COR-L47 (cell line): ENCODE measurements around the gene P2RY6.

Experiments
- DNase-seq: peaks from one replicate; lab custom pipeline; 2025; lab: John Stamatoyannopoulos, UW

P2RY6 gene

DNA sequence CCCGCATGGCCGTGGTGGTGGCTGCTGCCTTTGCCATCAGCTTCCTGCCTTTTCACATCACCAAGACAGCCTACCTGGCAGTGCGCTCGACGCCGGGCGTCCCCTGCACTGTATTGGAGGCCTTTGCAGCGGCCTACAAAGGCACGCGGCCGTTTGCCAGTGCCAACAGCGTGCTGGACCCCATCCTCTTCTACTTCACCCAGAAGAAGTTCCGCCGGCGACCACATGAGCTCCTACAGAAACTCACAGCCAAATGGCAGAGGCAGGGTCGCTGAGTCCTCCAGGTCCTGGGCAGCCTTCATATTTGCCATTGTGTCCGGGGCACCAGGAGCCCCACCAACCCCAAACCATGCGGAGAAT lies 25.1 kb downstream of the P2RY6 start:
- no peak for DNase-seq

DNA sequence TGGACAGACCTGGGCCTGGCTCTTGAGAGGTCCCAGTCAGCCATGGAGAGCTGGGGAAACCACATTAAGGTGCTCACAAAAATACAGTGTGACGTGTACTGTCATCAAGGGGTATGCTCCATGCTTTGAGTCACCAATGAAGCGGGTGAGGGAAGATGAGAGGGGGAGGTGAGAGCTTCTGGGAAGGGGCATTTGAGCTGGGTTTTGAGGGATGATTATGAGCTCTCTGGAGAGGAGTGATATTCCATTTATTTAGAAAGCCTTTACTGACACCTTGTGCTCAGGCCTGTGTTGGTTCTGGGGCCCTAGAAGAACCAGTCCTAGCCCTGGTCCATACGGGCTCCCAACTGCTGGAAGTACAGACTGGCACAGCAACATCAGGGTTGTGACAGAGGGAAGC lies 25.6 kb downstream of the P2RY6 start:
- DNase-seq: no peak

DNA sequence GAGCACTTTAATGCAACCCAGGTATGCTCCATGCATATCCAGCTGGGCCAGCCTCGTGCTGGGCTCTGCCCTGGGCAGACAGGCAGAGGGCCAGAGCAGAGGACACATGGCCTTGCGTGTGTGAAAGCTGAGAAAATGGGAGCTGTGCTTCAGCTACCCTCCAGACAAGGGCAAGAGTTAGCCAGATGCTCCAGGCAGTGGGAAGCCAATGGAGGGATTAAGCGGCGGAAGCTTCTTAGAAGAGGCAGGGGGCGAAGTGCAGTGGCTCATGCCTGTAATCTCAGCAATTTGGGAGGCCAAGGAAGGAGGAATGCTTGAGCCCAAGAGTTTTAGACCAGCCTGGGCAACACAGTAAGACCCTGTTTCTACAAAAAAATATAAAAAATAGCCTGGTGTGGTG lies 26.1 kb downstream of the P2RY6 start:
- no peak for DNase-seq

GRCh38 chr11:73299751-73300150 lies 27.6 kb downstream of the P2RY6 start:
- DNase-seq: no peak

- DNase-seq: no peak
These were observed 34.1 kb downstream of the P2RY6 start for GRCh38 chr11:73306069-73306841.

DNA sequence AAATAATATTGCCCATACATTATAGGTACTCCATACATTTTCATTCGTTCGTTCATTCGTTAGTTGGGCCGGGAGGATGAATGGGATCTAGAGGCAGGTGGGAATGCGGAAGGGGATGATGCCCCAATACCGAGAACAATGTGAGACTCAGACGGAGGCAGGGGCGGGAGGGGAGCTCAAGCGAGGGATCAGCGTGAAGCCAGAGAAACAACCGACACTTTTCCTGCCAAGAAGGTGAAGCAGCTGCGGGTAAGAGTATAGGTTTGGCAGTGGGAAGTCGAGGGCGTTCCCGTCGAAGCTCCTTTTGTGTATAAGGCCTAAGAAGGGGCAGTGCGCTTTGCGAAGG lies 34.8 kb downstream of the P2RY6 start:
- DNase-seq: no peak

DNA sequence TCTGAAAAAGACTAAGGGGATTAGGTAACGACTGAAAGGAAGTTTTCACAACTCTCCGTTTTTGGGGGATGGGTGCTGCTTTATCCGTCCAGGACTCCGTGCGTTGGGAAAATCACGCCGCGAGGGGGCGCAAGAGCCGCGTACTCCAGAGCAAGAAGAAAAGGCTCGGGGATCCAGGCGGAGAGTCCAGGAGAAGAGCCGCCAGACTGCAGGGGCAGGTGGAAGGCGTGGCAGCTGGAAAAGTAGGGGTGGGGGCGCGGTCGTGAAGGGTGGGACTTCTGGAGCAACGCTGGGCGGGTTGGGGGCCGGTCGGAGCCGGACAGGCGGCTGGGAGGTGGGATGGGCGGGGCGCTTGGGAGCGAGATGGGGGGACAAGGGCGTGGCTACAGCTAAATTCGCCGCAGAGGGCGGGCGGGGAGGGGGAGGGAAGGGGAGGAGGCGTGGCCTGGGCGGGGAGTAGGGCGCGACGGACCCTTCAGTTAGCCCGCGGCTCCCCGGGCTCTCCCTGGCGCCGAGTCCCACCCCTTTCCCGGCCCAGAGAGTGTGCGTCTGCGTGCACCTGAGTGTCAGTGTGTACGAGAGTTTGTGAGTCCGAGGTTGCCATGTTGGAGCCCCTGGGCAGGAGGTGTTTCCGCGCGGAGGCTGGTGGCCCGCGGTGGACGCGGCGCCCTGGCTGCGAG lies 35.3 kb downstream of the P2RY6 start:
- DNase-seq: peak; percentile 97

- peak; percentile 79 for DNase-seq
These were observed 36.1 kb downstream of the P2RY6 start, which contains the start of gene ARHGEF17 for GRCh38 chr11:73308003-73308960. Gene ARHGEF17, plus strand, starts transcription at chr11:73308276. Its CDS starts 363 bp downstream, at chr11:73308639.

GRCh38 chr11:73308961-73309919 lies 37.1 kb downstream of the P2RY6 start:
- no peak for DNase-seq

GRCh38 chr11:73310076-73310475 lies 37.9 kb downstream of the P2RY6 start:
- DNase-seq: no peak

DNA sequence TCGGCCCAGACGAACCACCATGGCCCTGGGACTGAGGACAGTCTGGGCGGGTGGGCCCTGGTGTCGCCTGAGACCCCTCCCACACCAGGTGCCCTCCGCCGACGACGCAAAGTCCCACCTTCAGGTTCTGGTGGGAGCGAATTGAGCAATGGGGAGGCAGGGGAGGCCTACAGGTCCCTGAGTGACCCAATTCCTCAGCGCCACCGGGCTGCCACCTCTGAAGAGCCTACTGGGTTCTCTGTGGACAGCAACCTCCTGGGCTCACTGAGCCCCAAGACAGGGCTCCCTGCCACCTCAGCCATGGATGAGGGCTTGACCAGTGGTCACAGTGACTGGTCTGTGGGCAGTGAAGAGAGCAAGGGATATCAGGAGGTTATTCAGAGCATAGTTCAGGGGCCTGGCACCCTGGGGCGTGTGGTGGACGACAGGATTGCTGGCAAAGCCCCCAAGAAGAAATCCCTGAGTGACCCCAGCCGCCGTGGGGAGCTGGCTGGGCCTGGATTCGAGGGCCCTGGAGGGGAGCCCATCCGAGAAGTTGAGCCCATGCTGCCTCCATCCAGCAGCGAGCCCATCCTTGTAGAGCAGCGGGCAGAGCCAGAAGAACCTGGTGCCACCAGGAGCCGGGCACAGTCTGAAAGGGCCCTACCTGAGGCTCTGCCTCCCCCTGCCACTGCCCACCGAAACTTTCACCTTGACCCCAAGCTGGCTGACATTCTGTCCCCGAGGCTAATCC lies 38.7 kb downstream of the P2RY6 start:
- no peak for DNase-seq

DNA sequence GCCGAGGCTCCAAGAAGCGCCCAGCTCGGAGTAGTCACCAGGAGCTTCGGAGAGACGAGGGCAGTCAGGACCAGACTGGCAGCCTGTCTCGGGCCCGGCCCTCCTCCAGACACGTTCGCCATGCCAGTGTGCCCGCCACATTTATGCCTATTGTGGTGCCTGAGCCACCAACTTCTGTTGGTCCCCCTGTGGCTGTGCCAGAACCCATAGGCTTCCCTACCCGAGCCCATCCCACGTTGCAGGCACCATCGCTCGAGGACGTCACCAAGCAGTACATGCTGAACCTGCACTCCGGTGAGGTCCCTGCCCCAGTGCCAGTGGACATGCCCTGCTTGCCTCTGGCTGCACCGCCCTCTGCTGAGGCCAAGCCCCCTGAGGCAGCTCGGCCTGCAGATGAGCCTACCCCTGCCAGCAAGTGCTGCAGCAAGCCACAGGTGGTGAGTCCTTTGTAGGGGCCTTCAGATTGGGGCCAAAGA lies 39.3 kb downstream of the P2RY6 start:
- DNase-seq: no peak

DNA sequence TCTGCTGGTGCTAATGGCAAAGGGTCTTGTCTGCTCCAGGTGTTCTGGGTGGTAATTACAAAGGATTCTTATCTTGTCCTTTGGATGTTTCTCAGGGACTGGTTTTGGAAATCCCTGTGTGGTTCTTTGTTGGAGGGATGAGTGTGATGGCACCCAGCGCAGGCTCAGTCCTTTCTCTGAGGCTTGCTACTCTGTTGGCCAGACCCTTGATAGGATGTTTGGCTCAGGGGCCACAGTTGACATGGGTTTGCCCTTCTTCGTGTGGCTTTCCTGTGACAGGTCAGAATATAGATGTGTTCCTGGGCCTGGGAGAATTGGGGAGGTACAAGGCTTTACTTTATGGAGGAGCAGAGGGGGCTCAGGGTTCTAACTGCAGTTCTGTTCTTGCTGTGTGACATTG lies 39.9 kb downstream of the P2RY6 start:
- no peak for DNase-seq

DNA sequence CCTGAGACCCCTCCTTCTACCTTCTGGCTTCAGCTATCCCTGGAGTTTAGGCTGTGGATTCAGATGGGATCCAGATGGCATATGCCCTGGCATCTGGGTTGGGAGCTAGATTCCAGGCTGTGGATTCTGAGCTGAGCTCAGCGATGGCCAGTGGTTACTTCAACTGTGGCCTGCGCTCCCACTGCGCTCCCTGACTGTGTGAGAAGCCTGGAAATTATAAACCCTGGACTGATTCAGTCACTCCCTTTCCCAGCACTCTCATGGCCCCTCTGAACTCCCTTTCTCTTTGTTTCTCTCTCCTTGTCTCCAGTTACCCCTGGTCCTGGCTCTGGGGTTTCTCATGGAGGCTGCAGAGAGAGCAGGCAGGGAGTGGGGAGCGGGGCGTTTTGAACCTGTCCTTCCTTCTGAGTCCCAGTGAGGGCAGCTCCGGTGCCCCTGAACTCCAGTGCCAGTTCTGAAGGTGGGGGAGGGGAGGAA lies 40.8 kb downstream of the P2RY6 start:
- DNase-seq: no peak

- DNase-seq: no peak
These were observed 41.5 kb downstream of the P2RY6 start for GRCh38 chr11:73313652-73314051.

- no peak for DNase-seq
These were observed 42.2 kb downstream of the P2RY6 start for GRCh38 chr11:73314117-73314961.

DNA sequence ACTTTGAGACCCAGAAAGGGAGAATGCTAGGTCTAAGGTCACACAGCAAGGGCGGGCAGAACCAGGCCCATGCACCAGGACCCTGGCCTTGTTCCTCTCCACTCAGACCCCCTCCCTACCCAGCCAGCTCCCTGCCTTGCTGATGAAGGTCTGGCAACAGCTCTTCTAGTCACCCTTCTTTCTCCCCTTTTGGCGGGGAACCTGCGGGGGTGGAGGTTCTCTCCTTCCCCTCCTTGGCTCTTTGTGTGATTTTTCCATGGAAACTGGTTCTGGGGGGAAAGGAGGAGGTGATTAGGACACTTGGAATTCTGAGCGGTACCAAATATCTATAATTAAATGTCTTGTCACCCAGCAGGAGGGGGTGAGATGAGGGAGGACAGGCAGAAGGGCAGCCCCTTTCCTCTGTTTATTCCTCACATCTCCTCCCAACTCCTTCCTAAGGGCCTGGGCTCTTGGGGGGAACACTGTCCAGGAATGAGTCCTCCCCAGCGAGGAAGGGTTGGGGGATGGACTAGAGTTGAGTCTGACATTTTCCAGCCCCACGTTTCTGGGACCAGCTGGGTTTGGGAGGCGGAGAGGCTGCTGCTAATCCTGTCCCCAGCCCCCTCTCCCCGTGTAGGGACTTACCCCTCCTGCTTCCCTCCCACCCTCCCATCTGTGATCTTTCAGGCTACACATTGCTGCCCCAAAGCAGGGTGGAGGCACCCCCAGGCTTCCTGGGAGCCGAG lies 43.3 kb downstream of the P2RY6 start:
- DNase-seq: no peak

DNA sequence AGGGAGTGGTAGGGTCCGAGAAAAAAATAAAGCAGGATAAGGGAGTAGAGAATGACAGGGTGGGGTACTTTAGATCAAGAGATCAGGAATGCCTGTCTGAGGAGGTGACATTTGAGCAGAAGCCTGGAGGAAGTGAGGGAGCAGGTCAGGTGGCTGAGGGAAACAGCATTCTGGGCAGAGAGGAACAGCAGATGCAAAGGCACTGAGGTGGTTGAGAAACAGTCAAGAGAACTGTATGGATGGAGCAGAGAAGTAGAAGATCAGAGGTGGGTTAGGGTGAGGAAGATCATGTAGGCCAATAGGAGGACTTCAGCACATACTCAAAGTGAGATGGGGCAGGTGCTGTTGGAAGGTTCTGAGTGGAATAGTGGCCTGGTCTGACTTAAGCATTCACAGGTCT lies 44.3 kb downstream of the P2RY6 start:
- DNase-seq: no peak

DNA sequence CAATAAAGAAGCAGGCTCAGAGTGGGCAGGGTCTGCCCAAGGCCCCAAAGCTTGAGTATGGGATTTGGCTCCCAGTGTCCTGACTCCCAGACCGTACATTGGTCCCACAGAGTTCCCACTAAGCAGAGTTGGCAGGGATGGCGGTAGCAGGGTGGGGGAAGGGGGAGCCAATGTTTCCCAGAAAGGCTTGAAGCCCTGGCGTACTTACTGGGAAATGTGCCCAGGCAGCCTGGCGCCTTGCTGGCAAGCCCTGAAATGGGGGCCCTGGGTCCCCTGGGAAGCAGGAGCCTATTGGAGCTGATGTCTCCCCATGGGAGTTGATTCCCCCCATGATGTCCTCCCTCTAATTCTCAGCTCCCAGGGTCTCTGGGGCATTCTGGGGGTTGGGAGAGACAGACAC lies 45.2 kb downstream of the P2RY6 start:
- DNase-seq: no peak
